OCI-M1 (cell line): ENCODE measurements around the gene ABCG4.

Experiments
- DNase-seq: peaks from one replicate; lab custom pipeline; 2025; lab: John Stamatoyannopoulos, UW

Gene ABCG4

GRCh38 chr11:119206511-119207414, 57.9 kb downstream of the ABCG4 start:
- DNase-seq = peak; percentile 82

- DNase-seq = no peak
Measured at GRCh38 chr11:119207415-119207960, 58.6 kb downstream of the ABCG4 start.

GRCh38 chr11:119209186-119209585, 60.3 kb downstream of the ABCG4 start:
- no peak for DNase-seq

- no peak for DNase-seq
Measured at GRCh38 chr11:119210050-119210449, 61.2 kb downstream of the ABCG4 start.
